HEK293T (cell line): ENCODE measurements around the gene KMT5B.

ENCODE experiments used
- ARNT ChIP-seq: fragments of 450-650 bp; IDR thresholded peaks from 2 replicates; pipeline ENCODE4 v1.6.1; 2017; ENCODE audit warnings: mild to moderate bottlenecking
- ELF4 ChIP-seq: fragments of 450-650 bp; IDR thresholded peaks from 2 replicates; pipeline ENCODE4 v1.6.1; 2017; ENCODE audit warnings: antibody characterized with exemption
- FOXA1 ChIP-seq: fragments of 450-650 bp; IDR thresholded peaks from 2 replicates; pipeline ENCODE4 v1.6.1; 2016; ENCODE audit warnings: mild to moderate bottlenecking
- FOXK2 ChIP-seq: fragments of 450-650 bp; IDR thresholded peaks from 2 replicates; pipeline ENCODE4 v1.6.1; 2016; ENCODE audit warnings: mild to moderate bottlenecking
- FOXM1 ChIP-seq: fragments of 450-650 bp; IDR thresholded peaks from 2 replicates; pipeline ENCODE4 v1.6.1; 2017; ENCODE audit warnings: mild to moderate bottlenecking, borderline replicate concordance
- HDGF ChIP-seq: fragments of 450-650 bp; IDR thresholded peaks from 2 replicates; pipeline ENCODE4 v1.6.1; 2017; ENCODE audit warnings: antibody characterized with exemption, borderline replicate concordance
- L3MBTL2 ChIP-seq: fragments of 450-650 bp; conservative IDR thresholded peaks from 2 replicates; pipeline ENCODE4 v1.6.1; 2016; ENCODE audit warnings: mild to moderate bottlenecking
- LEF1 ChIP-seq: fragments of 450-650 bp; IDR thresholded peaks from 2 replicates; pipeline ENCODE4 v1.6.1; 2017; ENCODE audit warnings: mild to moderate bottlenecking, borderline replicate concordance
- NFRKB ChIP-seq: fragments of 450-650 bp; IDR thresholded peaks from 2 replicates; pipeline ENCODE4 v1.6.1; 2016; ENCODE audit warnings: mild to moderate bottlenecking, moderate library complexity
- PKNOX1 ChIP-seq: fragments of 450-650 bp; IDR thresholded peaks from 2 replicates; pipeline ENCODE4 v1.6.1; 2016
- SP1 ChIP-seq: fragments of 450-650 bp; IDR thresholded peaks from 2 replicates; pipeline ENCODE4 v1.6.1; 2017
- TARDBP ChIP-seq: fragments of 450-650 bp; IDR thresholded peaks from 2 replicates; pipeline ENCODE4 v1.6.1; 2016
- ZNF384 ChIP-seq: fragments of 450-650 bp; IDR thresholded peaks from 2 replicates; pipeline ENCODE4 v1.6.1; 2016

DNA sequence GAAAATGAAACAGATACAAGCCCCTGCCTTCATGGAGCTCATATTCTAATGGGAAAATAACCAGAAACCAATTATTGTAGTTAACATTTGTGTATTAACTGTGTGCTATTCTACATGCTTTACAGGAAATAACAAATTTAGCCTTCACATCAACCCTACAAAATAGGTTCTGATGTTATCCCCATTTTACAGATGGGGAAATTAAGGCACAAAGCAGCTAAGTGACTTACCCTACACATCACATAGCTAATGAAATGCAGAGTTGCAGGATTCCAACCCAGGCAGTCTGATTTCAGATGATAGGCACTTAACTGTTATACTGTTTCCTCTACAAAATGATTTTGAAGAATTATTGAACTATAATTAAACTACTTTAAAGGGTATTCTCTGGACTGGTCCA, 43.7 kb downstream of the KMT5B start:
- no peak for TF ChIP-seq FOXA1
- no peak for TF ChIP-seq SP1
- TF ChIP-seq FOXM1: no peak
- no peak for TF ChIP-seq NFRKB
- TF ChIP-seq PKNOX1: no peak
- TF ChIP-seq HDGF: no peak
- no peak for TF ChIP-seq TARDBP
- no peak for TF ChIP-seq ELF4
- no peak for TF ChIP-seq ZNF384
- TF ChIP-seq ARNT: no peak
- no peak for TF ChIP-seq FOXK2
- TF ChIP-seq LEF1: no peak
- no peak for TF ChIP-seq L3MBTL2
